ENCODE measurements around the gene EPSTI1. TPM values are rescaled to one million over a fixed set of nuclear protein-coding genes. Genes with fewer than 3 reads are reported as not detected.
A peak's percentile ranks its signal among the peaks of the same experiment; 100 is the strongest.

Gene EPSTI1
- polyA plus RNA-seq, 1 donor = 85.1 TPM

DNA sequence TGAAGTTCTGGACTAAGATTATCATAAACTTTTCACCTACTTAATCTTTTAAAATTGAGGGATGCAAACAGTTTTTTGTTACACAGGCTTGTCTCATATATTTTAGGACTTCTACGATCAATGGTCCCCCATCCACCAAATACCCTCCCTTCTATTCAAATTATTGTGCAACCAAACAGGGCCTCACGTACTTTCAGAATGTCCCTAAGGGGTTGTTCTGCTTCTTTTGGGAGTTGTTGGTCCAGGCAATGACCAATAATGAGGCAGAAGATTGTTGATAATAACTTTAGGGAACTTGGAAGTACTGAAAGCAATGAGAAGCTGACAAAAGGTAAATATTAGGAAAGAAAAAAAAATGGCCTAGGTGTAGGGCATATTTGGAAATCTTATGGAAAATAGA lies 34.2 kb upstream of the EPSTI1 start:
- Histone ChIP-seq H3K27ac (ENCODE audit: low read length) (no peak overlapping the region), H3K27me3 (ENCODE audit: control insufficient read depth, insufficient read depth, low read length) (no peaks in the 10 kb centered on the region), H3K9me3 (ENCODE audit: control insufficient read depth, low read depth, low read length) (peaks cover 6% of the 10 kb centered on the region), H3K4me1 (ENCODE audit: control insufficient read depth, insufficient read depth, low read length) (peaks cover 9% of the 10 kb centered on the region), H3K36me3 (ENCODE audit: control insufficient read depth, insufficient read depth, low read length) (peaks cover 4% of the 10 kb centered on the region), H3K4me3 (ENCODE audit: low read length) (no peak overlapping the region)
- no peak for DNase-seq
- WGBS (ENCODE audit: insufficient coverage, low lambda C conversion rate) = no CpG with 5 or more reads among the region's 2 CpGs

DNA sequence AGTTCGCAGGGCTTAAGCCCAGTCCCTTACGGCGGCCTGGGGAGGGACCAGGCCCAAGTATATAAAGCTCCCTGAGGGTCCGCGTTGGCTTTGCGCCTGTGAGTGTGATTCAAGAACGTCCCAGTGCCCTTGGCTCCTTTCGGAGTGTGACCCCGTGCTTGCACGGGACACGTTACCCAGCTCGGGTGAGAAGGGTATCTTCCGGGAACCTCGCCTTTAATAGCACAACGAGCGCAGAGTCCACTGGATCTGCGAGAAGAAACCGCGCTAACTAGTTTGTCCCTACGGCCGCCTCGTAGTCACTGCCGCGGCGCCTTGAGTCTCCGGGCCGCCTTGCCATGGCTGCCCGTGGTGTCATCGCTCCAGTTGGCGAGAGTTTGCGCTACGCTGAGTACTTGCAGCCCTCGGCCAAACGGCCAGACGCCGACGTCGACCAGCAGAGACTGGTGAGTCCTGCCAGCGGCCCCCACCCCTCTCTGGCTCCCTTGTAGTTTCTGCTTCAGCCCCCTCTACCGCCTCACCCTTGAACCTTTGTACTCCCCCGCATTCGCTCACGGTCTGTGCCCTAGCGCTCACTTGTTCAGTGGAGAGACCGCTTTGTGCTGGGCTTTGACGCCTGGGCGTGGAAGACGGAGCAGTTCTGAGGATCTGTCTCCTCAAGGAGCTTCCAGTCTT lies 31.4 kb upstream of the EPSTI1 start, which contains the start of gene DNAJC15:
TSS of gene DNAJC15 (plus strand) at position 298 of the 675 bp plus-strand sequence. CDS start at position 339, 41 bp downstream.
- H3K9me3 ChIP-seq (ENCODE audit: control insufficient read depth, low read depth, low read length) = peaks cover 6% of the 10 kb centered on the region
- peaks cover 2% of the 10 kb centered on the region for H3K36me3 ChIP-seq (ENCODE audit: control insufficient read depth, insufficient read depth, low read length)
- H3K27me3 ChIP-seq (ENCODE audit: control insufficient read depth, insufficient read depth, low read length) = no peaks in the 10 kb centered on the region
- WGBS (ENCODE audit: insufficient coverage, low lambda C conversion rate) = no CpG with 5 or more reads among the region's 48 CpGs
- DNase-seq = peak; percentile 91 to 98
- peaks cover 9% of the 10 kb centered on the region for H3K4me1 ChIP-seq (ENCODE audit: control insufficient read depth, insufficient read depth, low read length)
- H3K27ac ChIP-seq (ENCODE audit: low read length) = peak within 1 kb of the TSS; percentile 76
- H3K4me3 ChIP-seq (ENCODE audit: low read length) = peak within 1 kb of the TSS; percentile 53

DNA sequence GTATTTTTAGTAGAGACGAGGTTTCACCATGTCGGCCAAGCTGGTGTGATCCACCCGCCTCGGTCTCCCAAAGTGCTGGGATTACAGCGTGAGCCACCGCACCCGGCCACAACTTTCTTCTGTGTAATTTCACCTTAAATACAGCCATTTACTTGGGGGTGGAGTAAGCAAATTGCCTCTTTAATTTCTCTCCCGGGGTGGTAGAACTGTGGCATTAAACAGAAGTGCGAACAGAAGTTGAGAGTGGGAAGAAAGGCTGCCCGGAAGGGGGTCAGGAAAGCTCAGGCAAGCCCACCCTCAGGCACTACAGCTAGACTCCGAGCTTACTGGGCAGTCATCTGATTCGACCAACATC lies 30.9 kb upstream of the EPSTI1 start:
- peaks cover 6% of the 10 kb centered on the region for H3K9me3 ChIP-seq (ENCODE audit: control insufficient read depth, low read depth, low read length)
- WGBS (ENCODE audit: insufficient coverage, low lambda C conversion rate) = no CpG with 5 or more reads among the region's 12 CpGs
- no peaks in the 10 kb centered on the region for H3K27me3 ChIP-seq (ENCODE audit: control insufficient read depth, insufficient read depth, low read length)
- peak overlapping the region; percentile 53 for H3K4me3 ChIP-seq (ENCODE audit: low read length)
- DNase-seq = no peak
- H3K36me3 ChIP-seq (ENCODE audit: control insufficient read depth, insufficient read depth, low read length) = peaks cover 2% of the 10 kb centered on the region
- peaks cover 9% of the 10 kb centered on the region for H3K4me1 ChIP-seq (ENCODE audit: control insufficient read depth, insufficient read depth, low read length)
- H3K27ac ChIP-seq (ENCODE audit: low read length) = peak overlapping the region; percentile 76

DNA sequence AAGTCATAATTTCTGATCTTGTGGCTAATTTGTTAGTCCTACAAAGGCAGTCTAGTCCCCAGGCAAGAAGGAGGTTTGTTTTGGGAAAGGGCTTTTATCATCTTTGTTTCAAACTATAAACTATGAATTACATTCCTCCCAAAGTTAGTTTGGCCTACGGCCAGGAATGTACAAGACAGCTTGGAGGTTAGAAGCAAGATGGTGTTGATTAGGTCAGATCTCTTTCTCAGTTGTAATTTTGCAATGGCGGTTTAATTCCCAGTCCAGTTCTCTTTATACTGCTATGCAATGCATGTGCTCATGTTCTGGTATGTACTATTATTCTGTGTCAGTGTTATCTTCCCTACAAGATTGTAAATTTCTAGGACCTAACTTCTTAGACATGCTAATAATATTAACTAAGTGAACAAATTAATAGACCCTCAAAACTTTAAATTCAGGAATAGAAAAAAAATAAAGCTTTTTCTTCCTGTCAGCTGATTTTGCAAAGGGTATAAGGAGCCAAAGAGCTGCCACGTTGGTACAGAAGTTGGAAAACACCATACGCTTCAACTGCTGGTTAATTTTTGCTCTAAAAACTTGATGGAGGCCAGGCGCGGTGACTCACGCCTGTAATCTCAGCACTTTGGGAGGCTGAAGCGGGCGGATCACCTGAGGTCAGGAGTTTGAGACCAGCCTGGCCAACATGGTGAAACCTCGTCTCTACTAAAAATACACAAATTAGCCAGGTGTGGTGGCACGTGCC lies 30.1 kb upstream of the EPSTI1 start:
- H3K36me3 ChIP-seq (ENCODE audit: control insufficient read depth, insufficient read depth, low read length) = no peaks in the 10 kb centered on the region
- peaks cover 6% of the 10 kb centered on the region for H3K9me3 ChIP-seq (ENCODE audit: control insufficient read depth, low read depth, low read length)
- H3K4me3 ChIP-seq (ENCODE audit: low read length) = no peak overlapping the region
- DNase-seq = no peak
- no peaks in the 10 kb centered on the region for H3K27me3 ChIP-seq (ENCODE audit: control insufficient read depth, insufficient read depth, low read length)
- H3K4me1 ChIP-seq (ENCODE audit: control insufficient read depth, insufficient read depth, low read length) = peaks cover 9% of the 10 kb centered on the region
- H3K27ac ChIP-seq (ENCODE audit: low read length) = no peak overlapping the region
- 100% methylated on average over 2 of the region's 11 CpGs for WGBS (ENCODE audit: insufficient coverage, low lambda C conversion rate)

DNA sequence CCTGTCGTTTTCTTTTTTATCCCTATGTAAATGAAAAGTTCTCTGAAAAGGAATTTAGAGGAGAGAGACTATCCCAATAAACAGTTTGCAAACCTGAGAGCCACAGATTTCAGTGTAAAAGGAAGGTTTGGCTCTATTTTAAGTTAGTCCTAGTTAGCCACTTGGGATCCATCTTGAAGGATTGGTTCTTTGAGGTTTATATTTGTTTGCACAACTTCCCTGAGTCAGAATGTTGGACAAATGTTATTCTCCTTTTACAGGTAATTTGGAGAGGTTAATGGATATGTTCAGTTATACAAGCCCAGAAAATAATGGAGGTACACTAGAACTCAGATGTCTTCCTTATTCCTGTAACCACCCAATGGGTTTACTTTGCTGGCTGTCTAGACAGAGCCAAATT lies 28.8 kb upstream of the EPSTI1 start:
- peaks cover 6% of the 10 kb centered on the region for H3K9me3 ChIP-seq (ENCODE audit: control insufficient read depth, low read depth, low read length)
- H3K27ac ChIP-seq (ENCODE audit: low read length) = no peak overlapping the region
- H3K4me3 ChIP-seq (ENCODE audit: low read length) = no peak overlapping the region
- peaks cover 9% of the 10 kb centered on the region for H3K4me1 ChIP-seq (ENCODE audit: control insufficient read depth, insufficient read depth, low read length)
- no peaks in the 10 kb centered on the region for H3K36me3 ChIP-seq (ENCODE audit: control insufficient read depth, insufficient read depth, low read length)
- WGBS (ENCODE audit: insufficient coverage, low lambda C conversion rate) = 67% methylated on average over 1 of the region's 1 CpG
- DNase-seq = no peak
- no peaks in the 10 kb centered on the region for H3K27me3 ChIP-seq (ENCODE audit: control insufficient read depth, insufficient read depth, low read length)

DNA sequence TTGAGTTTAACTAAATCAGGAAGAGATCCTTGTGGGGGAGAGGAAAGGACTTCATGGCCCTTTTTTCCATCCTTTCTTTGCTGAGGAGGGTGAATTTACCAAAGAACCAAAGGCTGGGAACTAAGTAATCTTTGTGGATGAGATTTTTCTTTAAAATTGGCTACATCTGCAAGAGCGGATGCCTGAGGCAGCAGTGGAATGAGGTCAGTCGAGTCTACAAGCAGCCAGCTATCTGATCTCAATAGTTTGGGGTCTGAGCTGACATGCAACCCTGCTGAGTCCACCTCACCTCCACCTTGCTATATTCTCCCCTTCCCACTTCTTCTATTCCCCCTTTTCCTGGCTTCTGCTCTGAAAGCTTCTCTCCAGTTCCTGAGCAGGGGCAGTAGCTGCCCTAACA lies 27.8 kb upstream of the EPSTI1 start:
- Histone ChIP-seq H3K27me3 (ENCODE audit: control insufficient read depth, insufficient read depth, low read length) (no peaks in the 10 kb centered on the region), H3K27ac (ENCODE audit: low read length) (no peak overlapping the region), H3K4me3 (ENCODE audit: low read length) (no peak overlapping the region), H3K9me3 (ENCODE audit: control insufficient read depth, low read depth, low read length) (peaks cover 6% of the 10 kb centered on the region), H3K4me1 (ENCODE audit: control insufficient read depth, insufficient read depth, low read length) (peaks cover 2% of the 10 kb centered on the region), H3K36me3 (ENCODE audit: control insufficient read depth, insufficient read depth, low read length) (no peaks in the 10 kb centered on the region)
- WGBS (ENCODE audit: insufficient coverage, low lambda C conversion rate) = no CpG with 5 or more reads among the region's 2 CpGs
- no peak for DNase-seq

DNA sequence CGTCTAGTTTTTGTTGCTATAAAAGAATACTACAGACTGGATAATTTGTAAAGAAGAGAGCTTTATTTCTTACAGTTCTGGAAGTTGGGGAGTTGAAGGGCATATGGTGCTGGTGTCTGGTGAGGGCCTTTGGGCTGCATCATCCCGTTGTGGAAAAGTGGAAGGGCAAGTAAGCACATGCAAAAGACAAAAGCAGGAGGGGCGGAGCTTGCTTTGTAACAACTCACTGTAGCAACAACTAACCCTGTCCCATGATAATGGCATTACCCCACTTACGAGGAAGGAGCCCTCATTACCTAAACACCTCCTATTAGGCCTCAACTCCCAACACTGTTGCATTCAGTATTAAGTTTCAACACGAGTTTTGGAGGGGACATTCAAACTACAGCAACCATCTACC lies 24.2 kb upstream of the EPSTI1 start:
- Histone ChIP-seq H3K27ac (ENCODE audit: low read length) (no peak overlapping the region), H3K36me3 (ENCODE audit: control insufficient read depth, insufficient read depth, low read length) (no peaks in the 10 kb centered on the region), H3K4me1 (ENCODE audit: control insufficient read depth, insufficient read depth, low read length) (no peaks in the 10 kb centered on the region), H3K27me3 (ENCODE audit: control insufficient read depth, insufficient read depth, low read length) (no peaks in the 10 kb centered on the region), H3K4me3 (ENCODE audit: low read length) (no peak overlapping the region), H3K9me3 (ENCODE audit: control insufficient read depth, low read depth, low read length) (no peaks in the 10 kb centered on the region)
- 100% methylated on average over 1 of the region's 5 CpGs for WGBS (ENCODE audit: insufficient coverage, low lambda C conversion rate)
- DNase-seq = no peak

DNA sequence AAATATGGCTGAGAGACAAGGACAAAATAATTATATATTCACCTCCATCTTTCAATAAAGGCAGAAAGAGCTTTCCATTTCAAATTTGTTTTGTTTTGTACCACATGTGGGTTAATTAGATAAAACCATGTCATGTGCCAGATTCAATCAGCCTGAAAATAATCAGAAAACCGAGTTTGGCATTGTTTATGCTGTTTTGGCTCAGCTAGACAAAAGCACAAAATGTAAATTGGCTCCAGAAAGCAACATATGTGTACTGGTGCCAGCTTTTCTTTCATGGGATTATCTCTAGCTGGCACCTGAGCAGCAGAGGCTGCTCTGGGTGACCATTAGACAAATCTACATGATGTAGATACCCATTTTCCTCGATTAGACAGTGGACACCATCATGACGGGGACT lies 22.1 kb upstream of the EPSTI1 start:
- Histone ChIP-seq H3K4me3 (ENCODE audit: low read length) (no peak overlapping the region), H3K9me3 (ENCODE audit: control insufficient read depth, low read depth, low read length) (no peaks in the 10 kb centered on the region), H3K36me3 (ENCODE audit: control insufficient read depth, insufficient read depth, low read length) (no peaks in the 10 kb centered on the region), H3K27me3 (ENCODE audit: control insufficient read depth, insufficient read depth, low read length) (no peaks in the 10 kb centered on the region), H3K4me1 (ENCODE audit: control insufficient read depth, insufficient read depth, low read length) (no peaks in the 10 kb centered on the region), H3K27ac (ENCODE audit: low read length) (no peak overlapping the region)
- DNase-seq = no peak
- WGBS (ENCODE audit: insufficient coverage, low lambda C conversion rate) = no CpG with 5 or more reads among the region's 3 CpGs

DNA sequence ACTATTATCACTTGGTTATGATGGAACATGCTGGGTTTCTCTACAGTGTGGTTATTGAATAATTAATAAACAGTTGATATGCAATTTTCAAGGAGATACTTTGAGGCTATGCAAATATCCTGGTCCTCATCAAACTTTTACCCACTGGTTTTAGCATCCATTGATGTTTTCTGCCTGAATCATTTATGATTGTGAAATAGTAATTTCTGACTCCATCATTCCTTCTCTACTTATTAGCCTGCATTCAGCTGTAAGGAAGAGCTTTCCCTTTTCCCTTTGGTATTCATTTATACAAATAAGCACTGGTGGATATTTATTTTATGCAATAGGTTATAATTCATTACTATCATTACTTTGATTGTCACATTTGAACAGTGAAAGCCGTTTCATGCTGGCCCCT lies 17.5 kb upstream of the EPSTI1 start:
- WGBS (ENCODE audit: insufficient coverage, low lambda C conversion rate) = 100% methylated on average over 1 of the region's 1 CpG
- DNase-seq = no peak
- Histone ChIP-seq H3K4me1 (ENCODE audit: control insufficient read depth, insufficient read depth, low read length) (no peaks in the 10 kb centered on the region), H3K9me3 (ENCODE audit: control insufficient read depth, low read depth, low read length) (no peaks in the 10 kb centered on the region), H3K27me3 (ENCODE audit: control insufficient read depth, insufficient read depth, low read length) (no peaks in the 10 kb centered on the region), H3K4me3 (ENCODE audit: low read length) (no peak overlapping the region), H3K27ac (ENCODE audit: low read length) (no peak overlapping the region), H3K36me3 (ENCODE audit: control insufficient read depth, insufficient read depth, low read length) (no peaks in the 10 kb centered on the region)

DNA sequence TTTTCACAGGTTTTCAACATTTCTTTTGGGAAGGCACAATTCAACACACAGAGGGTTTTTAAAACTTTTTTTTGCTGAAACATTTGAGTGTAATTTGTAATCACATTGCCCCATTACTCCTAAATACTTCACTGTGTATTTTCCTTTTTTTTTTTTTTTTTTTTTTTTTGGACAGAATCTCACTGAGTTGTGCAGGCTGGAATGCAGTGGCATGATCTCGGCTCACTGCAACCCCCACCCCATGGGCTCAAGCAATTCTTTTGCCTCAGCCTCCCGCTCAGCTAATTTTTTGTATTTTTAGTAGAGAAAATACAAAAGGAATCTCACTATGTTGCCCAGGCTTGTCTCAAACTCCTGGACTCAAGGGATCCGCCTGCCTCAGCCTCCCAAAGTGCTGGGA lies 16.6 kb upstream of the EPSTI1 start:
- H3K4me1 ChIP-seq (ENCODE audit: control insufficient read depth, insufficient read depth, low read length) = no peaks in the 10 kb centered on the region
- H3K27ac ChIP-seq (ENCODE audit: low read length) = no peak overlapping the region
- no peak overlapping the region for H3K4me3 ChIP-seq (ENCODE audit: low read length)
- no peak for DNase-seq
- H3K36me3 ChIP-seq (ENCODE audit: control insufficient read depth, insufficient read depth, low read length) = no peaks in the 10 kb centered on the region
- WGBS (ENCODE audit: insufficient coverage, low lambda C conversion rate) = 100% methylated on average over 1 of the region's 3 CpGs
- H3K27me3 ChIP-seq (ENCODE audit: control insufficient read depth, insufficient read depth, low read length) = no peaks in the 10 kb centered on the region
- H3K9me3 ChIP-seq (ENCODE audit: control insufficient read depth, low read depth, low read length) = no peaks in the 10 kb centered on the region
